ENCODE data around the gene CDH13.

Gene CDH13

DNA sequence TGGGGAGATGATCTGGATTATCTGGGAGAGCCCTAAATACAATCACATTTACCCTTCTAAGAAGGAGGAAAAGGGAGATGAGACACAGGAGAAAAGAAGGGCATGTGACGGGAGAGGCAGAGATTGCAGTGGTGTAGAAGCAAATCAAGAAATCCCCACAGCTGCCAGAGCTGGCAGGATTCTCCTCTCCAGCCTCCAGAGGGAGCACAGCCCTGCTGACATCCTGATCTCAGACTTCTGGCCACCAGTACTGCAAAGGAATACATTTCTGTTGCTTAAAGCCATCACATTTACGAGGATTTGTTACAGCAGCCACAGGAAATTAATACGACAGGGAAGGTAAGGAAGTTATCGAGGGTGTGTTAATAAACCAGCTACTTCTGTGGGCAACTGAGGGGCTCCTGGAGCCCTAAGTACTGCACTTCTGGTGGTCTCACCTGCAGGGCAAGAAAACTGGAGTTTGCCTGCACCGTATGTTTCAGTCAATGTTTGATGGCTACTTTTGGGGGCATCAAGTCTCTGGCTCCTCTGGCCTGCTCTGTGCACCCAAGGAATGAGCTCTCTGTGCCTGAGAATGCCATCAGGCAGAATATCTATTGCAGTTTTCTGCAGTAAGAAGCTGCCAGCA lies 22.9 kb upstream of the CDH13 start:
- Histone ChIP-seq H3K4me3 (ENCODE audit: low read length) (no peak overlapping the region), H3K9me3 (ENCODE audit: control insufficient read depth, low read length) (no peaks in the 10 kb centered on the region), H3K4me1 (ENCODE audit: control insufficient read depth, insufficient read depth, low read length) (no peaks in the 10 kb centered on the region), H3K9ac (ENCODE audit: low read length) (no peak overlapping the region), H3K36me3 (ENCODE audit: control insufficient read depth, insufficient read depth, low read length) (no peaks in the 10 kb centered on the region), H3K27me3 (ENCODE audit: control insufficient read depth, insufficient read depth, low read length) (peaks cover 5% of the 10 kb centered on the region)

DNA sequence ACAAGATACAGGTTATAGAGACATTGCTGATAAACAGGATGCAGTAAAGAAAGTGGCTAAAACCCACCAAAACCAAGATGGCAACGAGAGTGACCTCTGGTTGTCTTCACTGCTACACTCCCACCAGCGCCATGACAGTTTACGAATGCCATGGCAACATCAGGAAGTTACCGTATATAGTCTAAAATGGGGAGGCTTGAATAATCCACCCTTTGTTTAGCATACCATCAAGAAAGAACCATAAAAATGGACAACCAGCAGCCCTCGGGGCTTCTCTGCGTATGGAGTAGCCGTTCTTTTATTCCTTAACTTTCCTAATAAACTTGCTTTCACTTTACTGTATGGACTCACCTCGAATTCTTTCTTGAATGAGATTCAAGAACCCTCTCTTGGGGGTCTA lies 21.7 kb upstream of the CDH13 start:
- H3K4me1 ChIP-seq (ENCODE audit: control insufficient read depth, insufficient read depth, low read length) = no peaks in the 10 kb centered on the region
- H3K27me3 ChIP-seq (ENCODE audit: control insufficient read depth, insufficient read depth, low read length) = peaks cover 5% of the 10 kb centered on the region

DNA sequence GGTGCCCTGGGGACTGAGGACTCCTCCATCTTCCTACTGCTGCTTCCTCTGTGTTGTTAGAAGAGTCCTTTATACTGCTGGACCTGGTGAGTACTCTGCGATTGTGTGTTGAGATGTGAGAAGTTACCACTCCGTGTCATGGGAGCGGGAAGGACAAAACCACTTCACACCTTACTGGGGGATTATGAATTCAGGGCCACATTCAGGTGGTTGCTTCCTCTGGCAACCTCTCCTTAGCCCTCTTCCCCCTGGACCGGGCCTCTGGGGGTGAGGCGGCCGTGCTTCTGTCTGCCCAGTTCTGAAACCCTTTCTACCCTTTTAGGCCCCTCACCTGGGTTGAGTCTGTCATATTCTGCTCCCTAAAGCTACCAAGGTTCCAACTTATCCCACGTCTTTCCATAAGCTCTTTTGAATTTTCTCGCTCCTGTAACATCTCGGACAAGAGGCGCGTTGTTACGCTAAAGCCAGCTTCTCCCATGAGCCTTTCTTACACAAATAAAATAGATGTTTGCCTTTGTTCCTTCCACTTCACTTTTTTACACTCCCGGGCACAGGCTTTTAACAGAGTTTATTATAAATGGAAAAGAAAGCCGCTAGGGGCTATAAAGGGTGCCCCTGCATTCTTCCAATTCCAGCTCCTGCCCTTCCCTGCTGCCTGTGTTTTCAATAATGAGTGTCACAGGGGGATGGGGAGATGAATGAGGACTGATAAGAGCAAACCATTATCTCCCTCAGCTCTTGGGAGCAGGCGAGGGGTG lies 20.7 kb upstream of the CDH13 start:
- Histone ChIP-seq H3K4me1 (ENCODE audit: control insufficient read depth, insufficient read depth, low read length) (no peaks in the 10 kb centered on the region), H3K9me3 (ENCODE audit: control insufficient read depth, low read length) (no peaks in the 10 kb centered on the region), H3K4me3 (ENCODE audit: low read length) (no peak overlapping the region), H3K9ac (ENCODE audit: low read length) (no peak overlapping the region), H3K27me3 (ENCODE audit: control insufficient read depth, insufficient read depth, low read length) (peaks cover 5% of the 10 kb centered on the region), H3K36me3 (ENCODE audit: control insufficient read depth, insufficient read depth, low read length) (no peaks in the 10 kb centered on the region)

More for the DNA sequence above, 21.7 kb upstream of the CDH13 start:
- Histone ChIP-seq H3K4me3 (ENCODE audit: low read length) (no peak overlapping the region), H3K9me3 (ENCODE audit: control insufficient read depth, low read length) (no peaks in the 10 kb centered on the region), H3K9ac (ENCODE audit: low read length) (no peak overlapping the region), H3K36me3 (ENCODE audit: control insufficient read depth, insufficient read depth, low read length) (no peaks in the 10 kb centered on the region)

DNA sequence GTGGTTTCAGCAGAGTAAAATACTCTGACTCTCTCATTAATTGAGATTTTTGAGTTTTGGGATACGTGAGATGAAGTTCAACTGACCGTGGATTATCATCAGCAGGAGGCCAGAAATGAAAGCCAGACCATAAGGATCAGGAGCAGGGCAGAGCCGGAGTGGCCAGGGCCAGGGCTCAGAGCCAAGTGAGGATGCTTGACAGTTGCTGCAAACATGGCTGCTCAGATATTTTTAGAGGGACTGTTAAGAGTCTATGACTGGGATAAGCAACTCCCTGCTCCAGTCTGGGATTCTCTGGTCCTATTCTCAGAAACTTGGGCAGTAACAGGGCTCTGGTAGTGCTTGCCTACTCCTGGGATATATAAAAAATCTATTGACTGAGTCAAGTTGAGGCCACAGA lies 17.6 kb upstream of the CDH13 start:
- Histone ChIP-seq H3K9me3 (ENCODE audit: control insufficient read depth, low read length) (no peaks in the 10 kb centered on the region), H3K4me1 (ENCODE audit: control insufficient read depth, insufficient read depth, low read length) (no peaks in the 10 kb centered on the region), H3K9ac (ENCODE audit: low read length) (no peak overlapping the region), H3K36me3 (ENCODE audit: control insufficient read depth, insufficient read depth, low read length) (no peaks in the 10 kb centered on the region), H3K4me3 (ENCODE audit: low read length) (no peak overlapping the region), H3K27me3 (ENCODE audit: control insufficient read depth, insufficient read depth, low read length) (no peaks in the 10 kb centered on the region)

DNA sequence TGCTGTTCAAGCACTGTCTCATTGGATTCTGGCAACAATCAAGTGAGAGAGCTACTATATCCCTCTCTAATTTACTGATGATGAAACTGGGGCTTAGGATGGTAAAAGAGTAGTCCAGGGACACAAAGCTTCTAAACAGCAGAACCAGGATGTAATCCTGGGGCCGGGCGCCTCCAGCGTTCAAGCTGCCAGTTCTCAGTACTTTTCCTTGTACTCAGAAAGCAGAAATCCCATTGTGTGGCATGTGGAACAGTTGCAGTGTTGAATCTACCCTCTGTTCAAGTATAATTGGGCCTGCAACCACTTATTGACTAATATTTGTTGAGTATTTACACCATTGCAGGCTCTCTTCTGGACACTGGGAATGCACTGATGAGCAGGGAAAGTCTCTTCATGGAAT lies 14.5 kb upstream of the CDH13 start:
- Histone ChIP-seq H3K9ac (ENCODE audit: low read length) (no peak overlapping the region), H3K4me3 (ENCODE audit: low read length) (no peak overlapping the region), H3K9me3 (ENCODE audit: control insufficient read depth, low read length) (no peaks in the 10 kb centered on the region), H3K4me1 (ENCODE audit: control insufficient read depth, insufficient read depth, low read length) (no peaks in the 10 kb centered on the region), H3K36me3 (ENCODE audit: control insufficient read depth, insufficient read depth, low read length) (no peaks in the 10 kb centered on the region), H3K27me3 (ENCODE audit: control insufficient read depth, insufficient read depth, low read length) (no peaks in the 10 kb centered on the region)

DNA sequence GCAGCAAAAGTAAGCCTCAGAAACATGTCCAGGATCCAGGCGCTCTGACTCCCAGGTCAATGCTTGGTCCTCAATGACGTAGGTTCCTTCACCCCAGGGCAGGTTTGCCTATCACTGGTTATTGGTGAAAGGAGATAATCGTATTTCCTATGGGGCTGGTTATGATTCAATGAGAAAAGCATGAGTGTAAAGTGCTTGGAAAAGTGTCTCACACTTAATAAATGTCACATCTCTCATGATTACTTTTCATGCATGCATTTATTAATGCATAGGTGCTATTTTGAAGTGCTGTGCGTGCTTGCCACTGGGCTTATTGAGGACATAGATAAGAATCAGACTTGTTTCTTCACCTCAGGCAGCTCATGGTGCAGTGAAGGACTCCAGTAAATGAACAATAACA lies 10.4 kb upstream of the CDH13 start:
- H3K36me3 ChIP-seq (ENCODE audit: control insufficient read depth, insufficient read depth, low read length) = no peaks in the 10 kb centered on the region
- H3K9ac ChIP-seq (ENCODE audit: low read length) = no peak overlapping the region
- no peaks in the 10 kb centered on the region for H3K9me3 ChIP-seq (ENCODE audit: control insufficient read depth, low read length)
- H3K4me1 ChIP-seq (ENCODE audit: control insufficient read depth, insufficient read depth, low read length) = no peaks in the 10 kb centered on the region
- H3K4me3 ChIP-seq (ENCODE audit: low read length) = no peak overlapping the region
- H3K27me3 ChIP-seq (ENCODE audit: control insufficient read depth, insufficient read depth, low read length) = no peaks in the 10 kb centered on the region

DNA sequence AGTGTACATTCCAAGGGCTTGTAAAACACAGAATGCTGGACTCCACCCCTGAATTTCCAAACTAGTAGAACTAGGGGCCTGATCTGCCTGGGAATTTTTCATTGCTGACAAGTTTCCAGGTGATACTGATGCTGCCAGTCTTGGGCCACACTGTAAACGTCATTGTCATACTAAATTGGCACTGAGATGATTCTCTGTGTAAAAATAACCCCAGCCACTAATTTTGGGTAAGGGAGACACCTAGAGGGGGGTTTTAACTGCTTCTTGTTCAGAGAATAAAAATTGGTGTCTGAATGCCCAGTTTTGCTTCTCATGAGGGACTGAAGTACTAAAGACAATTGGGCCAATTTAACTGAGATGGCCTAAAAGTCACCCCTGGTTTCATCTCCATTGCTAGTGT lies 5.0 kb upstream of the CDH13 start:
- H3K27me3 ChIP-seq (ENCODE audit: control insufficient read depth, insufficient read depth, low read length) = peaks cover 15% of the 10 kb centered on the region
- H3K9me3 ChIP-seq (ENCODE audit: control insufficient read depth, low read length) = no peaks in the 10 kb centered on the region
- H3K36me3 ChIP-seq (ENCODE audit: control insufficient read depth, insufficient read depth, low read length) = no peaks in the 10 kb centered on the region
- H3K9ac ChIP-seq (ENCODE audit: low read length) = no peak overlapping the region
- no peak overlapping the region for H3K4me3 ChIP-seq (ENCODE audit: low read length)
- H3K4me1 ChIP-seq (ENCODE audit: control insufficient read depth, insufficient read depth, low read length) = no peaks in the 10 kb centered on the region

DNA sequence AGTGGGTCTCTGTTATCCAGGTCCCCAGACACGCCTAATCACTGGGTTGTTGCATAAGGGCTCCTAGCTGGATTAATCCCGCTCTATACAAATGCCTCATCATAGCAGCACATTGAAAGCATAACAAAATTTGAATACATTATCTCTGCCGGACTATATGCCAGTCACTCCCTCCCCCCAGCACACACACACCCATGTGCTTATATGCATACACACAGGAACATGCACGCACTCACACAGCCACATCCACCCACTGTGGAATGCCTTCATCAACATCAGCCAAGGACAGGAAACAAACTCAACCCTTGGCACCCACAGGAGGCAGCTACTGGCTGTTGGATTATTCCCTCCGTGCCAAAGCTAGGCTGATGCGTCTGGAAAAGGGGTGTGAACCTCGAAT lies 3.5 kb upstream of the CDH13 start:
- Histone ChIP-seq H3K9ac (ENCODE audit: low read length) (no peak overlapping the region), H3K9me3 (ENCODE audit: control insufficient read depth, low read length) (no peaks in the 10 kb centered on the region), H3K4me1 (ENCODE audit: control insufficient read depth, insufficient read depth, low read length) (peaks cover 8% of the 10 kb centered on the region), H3K36me3 (ENCODE audit: control insufficient read depth, insufficient read depth, low read length) (no peaks in the 10 kb centered on the region), H3K4me3 (ENCODE audit: low read length) (no peak overlapping the region), H3K27me3 (ENCODE audit: control insufficient read depth, insufficient read depth, low read length) (peaks cover 29% of the 10 kb centered on the region)

DNA sequence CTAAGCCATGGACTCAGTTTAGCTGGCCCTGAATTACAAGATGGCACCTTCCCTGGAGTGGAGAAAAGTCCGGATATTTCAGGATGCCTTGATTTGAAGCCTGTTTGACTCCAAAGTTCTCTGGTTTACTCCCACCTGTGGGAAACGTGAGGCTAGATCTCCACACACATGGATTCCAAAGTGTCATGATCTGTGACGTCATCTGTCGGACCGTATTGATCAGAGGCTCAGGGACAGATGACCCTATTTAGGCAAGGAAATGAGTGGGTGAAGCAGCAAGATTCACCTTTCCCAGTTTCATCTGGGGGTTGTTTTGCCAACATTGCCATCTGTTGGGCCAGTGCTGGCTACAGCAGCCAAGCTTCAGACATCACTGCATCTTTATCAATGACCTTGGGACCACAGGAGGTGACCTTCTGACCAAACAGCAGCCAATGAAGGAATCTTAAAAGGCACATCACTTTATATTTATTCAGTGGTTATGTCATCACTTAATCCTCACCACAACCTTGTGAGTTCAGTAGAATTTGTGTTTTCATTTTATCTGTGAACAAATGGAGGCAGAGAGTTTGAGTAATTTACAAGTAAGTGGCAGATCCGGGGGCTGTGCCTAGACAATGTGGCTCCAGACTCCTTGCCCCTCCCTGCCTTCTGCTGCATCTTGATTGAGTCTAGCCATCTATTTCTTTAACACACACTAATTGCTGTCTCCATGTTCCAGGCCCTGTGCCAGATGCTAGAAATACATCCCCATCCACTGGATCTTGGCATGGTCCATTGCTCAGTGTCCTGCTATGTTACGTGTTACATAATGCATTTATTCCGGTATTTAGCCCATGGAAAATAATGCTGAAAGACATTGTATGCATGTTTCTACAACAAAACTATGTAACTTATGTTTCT lies 1.5 kb upstream of the CDH13 start:
- no peaks in the 10 kb centered on the region for H3K9me3 ChIP-seq (ENCODE audit: control insufficient read depth, low read length)
- no peak overlapping the region for H3K4me3 ChIP-seq (ENCODE audit: low read length)
- peaks cover 42% of the 10 kb centered on the region for H3K27me3 ChIP-seq (ENCODE audit: control insufficient read depth, insufficient read depth, low read length)
- peaks cover 9% of the 10 kb centered on the region for H3K4me1 ChIP-seq (ENCODE audit: control insufficient read depth, insufficient read depth, low read length)
- no peaks in the 10 kb centered on the region for H3K36me3 ChIP-seq (ENCODE audit: control insufficient read depth, insufficient read depth, low read length)
- no peak overlapping the region for H3K9ac ChIP-seq (ENCODE audit: low read length)

DNA sequence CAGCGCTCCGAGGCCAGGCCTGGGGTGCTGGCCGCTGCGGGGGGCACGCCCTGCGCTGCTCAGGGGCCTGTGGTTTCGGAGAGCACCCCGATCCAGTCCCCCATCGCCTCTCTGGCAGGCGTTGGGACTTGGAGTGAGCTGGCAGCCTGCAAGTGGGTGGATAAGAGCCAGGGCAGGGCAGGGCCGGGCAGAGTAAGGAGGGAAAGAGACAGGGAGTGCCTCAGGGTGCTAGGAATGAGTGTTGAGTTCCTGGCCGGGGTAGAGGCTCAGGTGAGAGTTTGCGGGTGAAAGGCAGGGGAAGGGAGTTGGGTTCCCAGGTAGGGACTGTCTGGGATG lies 1.3 kb downstream of the CDH13 start:
- H3K36me3 ChIP-seq (ENCODE audit: control insufficient read depth, insufficient read depth, low read length) = no peaks in the 10 kb centered on the region
- no peaks in the 10 kb centered on the region for H3K9me3 ChIP-seq (ENCODE audit: control insufficient read depth, low read length)
- peak overlapping the region; percentile 36 for H3K9ac ChIP-seq (ENCODE audit: low read length)
- peaks cover 9% of the 10 kb centered on the region for H3K4me1 ChIP-seq (ENCODE audit: control insufficient read depth, insufficient read depth, low read length)
- H3K27me3 ChIP-seq (ENCODE audit: control insufficient read depth, insufficient read depth, low read length) = peaks cover 42% of the 10 kb centered on the region
- no peak overlapping the region for H3K4me3 ChIP-seq (ENCODE audit: low read length)

DNA sequence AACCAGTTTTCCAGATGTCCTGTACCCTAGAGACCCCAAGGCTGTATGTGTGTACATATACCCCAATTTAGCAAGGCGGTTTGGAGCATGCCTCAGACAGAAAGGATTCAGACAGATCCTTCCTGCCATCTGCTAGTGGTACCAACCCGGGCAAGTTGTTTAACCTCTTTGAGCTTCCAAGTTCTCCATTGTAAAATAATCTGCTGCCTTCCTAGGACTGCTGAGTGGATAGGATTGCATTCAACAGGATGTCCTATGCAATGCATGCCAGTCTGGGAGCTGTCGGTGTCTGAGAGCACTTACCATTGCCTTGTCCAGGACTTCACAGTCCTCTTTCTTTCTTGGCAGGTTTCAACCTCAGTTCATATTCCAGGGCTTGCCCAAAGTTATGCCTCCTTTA lies 1.9 kb downstream of the CDH13 start:
- Histone ChIP-seq H3K27me3 (ENCODE audit: control insufficient read depth, insufficient read depth, low read length) (peaks cover 42% of the 10 kb centered on the region), H3K36me3 (ENCODE audit: control insufficient read depth, insufficient read depth, low read length) (no peaks in the 10 kb centered on the region), H3K9ac (ENCODE audit: low read length) (no peak overlapping the region), H3K4me1 (ENCODE audit: control insufficient read depth, insufficient read depth, low read length) (peaks cover 9% of the 10 kb centered on the region), H3K4me3 (ENCODE audit: low read length) (no peak overlapping the region), H3K9me3 (ENCODE audit: control insufficient read depth, low read length) (no peaks in the 10 kb centered on the region)

DNA sequence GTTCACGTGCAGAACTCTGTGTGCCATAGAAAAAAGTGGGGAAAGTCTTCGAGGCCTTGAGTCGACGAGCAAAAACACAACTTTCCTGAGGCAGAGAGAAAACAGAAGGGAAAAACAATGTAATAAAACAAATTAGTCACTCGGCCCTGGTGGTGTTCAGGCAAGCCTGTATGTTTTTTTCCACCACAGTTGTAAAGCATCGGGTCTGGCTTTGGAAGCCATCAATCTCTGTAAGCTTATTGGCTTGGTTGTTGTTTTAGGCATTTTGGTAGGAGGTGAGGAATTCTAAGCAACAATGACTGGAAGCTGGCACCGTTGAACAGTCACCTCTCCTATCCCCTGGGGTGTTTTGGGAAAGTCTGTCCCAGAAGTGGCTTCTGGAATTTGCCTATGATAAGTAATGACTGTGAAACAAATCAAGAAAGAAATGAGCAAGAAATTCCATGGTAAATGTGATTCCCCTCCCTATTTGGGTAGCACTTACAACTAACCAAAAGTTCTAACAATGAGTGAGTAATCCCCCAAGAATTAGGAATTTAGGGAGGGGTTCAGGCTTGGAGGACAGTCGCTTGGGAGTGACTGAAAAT lies 2.8 kb downstream of the CDH13 start:
- Histone ChIP-seq H3K36me3 (ENCODE audit: control insufficient read depth, insufficient read depth, low read length) (no peaks in the 10 kb centered on the region), H3K4me1 (ENCODE audit: control insufficient read depth, insufficient read depth, low read length) (peaks cover 9% of the 10 kb centered on the region), H3K27me3 (ENCODE audit: control insufficient read depth, insufficient read depth, low read length) (peaks cover 42% of the 10 kb centered on the region), H3K4me3 (ENCODE audit: low read length) (no peak overlapping the region), H3K9me3 (ENCODE audit: control insufficient read depth, low read length) (no peaks in the 10 kb centered on the region), H3K9ac (ENCODE audit: low read length) (no peak overlapping the region)

Data from mucosa of stomach (tissue), 1 donor.